ENCODE results near the gene SELENON.
A peak's percentile ranks its signal among the peaks of the same experiment; 100 is the strongest.

The SELENON gene

GRCh38 chr1:25771221-25772114 is 28.5 kb upstream of the SELENON start (continued):
- TF ChIP-seq INSM2 (tag by site-specific recombination; IDR thresholded peaks at IDR 0.05) (peak; percentile 78; the same call in 1 of the 2 replicates), SETDB1 (IDR thresholded peaks at IDR 0.05; ENCODE audit: insufficient read length, low read length) (no peak), ZNF362 (tag by site-specific recombination; IDR thresholded peaks at IDR 0.05) (no peak), ZNF692 (tag by site-specific recombination; IDR thresholded peaks at IDR 0.05) (0 out of 2 replicates have a peak, but pooled peaks have one; percentile 27), TSHZ1 (tag by site-specific recombination; IDR thresholded peaks at IDR 0.05; ENCODE audit: borderline replicate concordance) (peak; percentile 57; the same call in 1 of the 2 replicates), ZNF518A (tag by site-specific recombination; conservative IDR thresholded peaks at IDR 0.05; ENCODE audit: low read depth) (0 out of 2 replicates have a peak, but pooled peaks have one; percentile 29), YY1 (tag by site-specific recombination; IDR thresholded peaks at IDR 0.05) (no peak), ZBTB26 (tag by site-specific recombination; optimal IDR thresholded peaks at IDR 0.05) (peak; percentile 22), TCF7L2 (IDR thresholded peaks at IDR 0.05; ENCODE audit: borderline replicate concordance, low read depth, low read length) (peak; percentile 72), OSR2 (tag by site-specific recombination; IDR thresholded peaks at IDR 0.05) (peak; percentile 95), ZNF37A (tag by site-specific recombination; IDR thresholded peaks at IDR 0.05) (no peak), SP7 (tag by site-specific recombination; IDR thresholded peaks at IDR 0.05) (peak; percentile 99), ZNF366 (tag by site-specific recombination; conservative IDR thresholded peaks at IDR 0.05) (peak; percentile 78), ZNF777 (tag by site-specific recombination; IDR thresholded peaks at IDR 0.05; ENCODE audit: borderline replicate concordance) (no peak), ZBTB7A (tag by site-specific recombination; IDR thresholded peaks at IDR 0.05; ENCODE audit: low read depth) (no peak), ZNF121 (tag by site-specific recombination; IDR thresholded peaks at IDR 0.05) (no peak), ZNF843 (tag by site-specific recombination; IDR thresholded peaks at IDR 0.05) (peak; percentile 85), EGR2 (tag by site-specific recombination; IDR thresholded peaks at IDR 0.05; ENCODE audit: low read depth) (peak; percentile 62), ZNF548 (tag by site-specific recombination; IDR thresholded peaks at IDR 0.05) (no peak), GLIS2 (tag by site-specific recombination; IDR thresholded peaks at IDR 0.05) (peak; percentile 72), ZNF214 (tag by site-specific recombination; IDR thresholded peaks at IDR 0.05; ENCODE audit: borderline replicate concordance) (no peak), ZNF335 (tag by site-specific recombination; conservative IDR thresholded peaks at IDR 0.05) (peak; percentile 62)

All from HEK293 (cell line).